Measurements from ENCODE around the gene AATK. TPM values are rescaled to one million over a fixed set of nuclear protein-coding genes. Genes with fewer than 3 reads are reported as not detected.
A peak's percentile ranks its signal among the peaks of the same experiment; 100 is the strongest.

The AATK gene
- total and polyA plus RNA-seq, 9 of the 15 experiments (the other 6 are each of a cell fraction or from before 2014, with no cell fraction given), result 0.11 to 0.55 (median 0.38) TPM; not detected in 5

- Histone ChIP-seq H3K27me3 (ENCODE audit: control insufficient read depth in 2 of 2, insufficient read depth in 2 of 2, low read length in 2 of 2) (no peaks in the 10 kb centered on the region), H3K4me2 (ENCODE audit: insufficient read depth, low read length) (no peak overlapping the region), H4K20me1 (replicated peaks; ENCODE audit: control insufficient read depth, insufficient read depth, low read length) (no peaks in the 10 kb centered on the region), H3K27ac (ENCODE audit: extremely low read depth, low read depth, low read length) (no peak overlapping the region), H3K4me3 (no peak overlapping the region), H3K9me3 (replicated peaks; ENCODE audit: control insufficient read depth, insufficient read depth, low read depth, low read length) (no peaks in the 10 kb centered on the region), H3K9ac (ENCODE audit: insufficient read depth in 1 of 2, low read depth in 2 of 2, low read length in 2 of 2) (0 out of 4 replicates have a peak overlapping the region, but pooled peaks of 1 of the 2 experiments have one; percentile 1), H2AFZ (ENCODE audit: low read depth, low read length) (no peak overlapping the region), H3K4me1 (replicated peaks in 1 of 2; ENCODE audit: control insufficient read depth in 2 of 2, insufficient read depth in 2 of 2, low read length in 2 of 2) (peaks cover 8 to 87% of the 10 kb centered on the region in 2 experiments), H3K9me1 (ENCODE audit: control insufficient read depth, insufficient read depth, low read length) (no peaks in the 10 kb centered on the region), H3K36me3 (ENCODE audit: control insufficient read depth, insufficient read depth, low read length) (peaks cover 44% of the 10 kb centered on the region; the same call in 2 of the 3 replicates), H3K79me2 (ENCODE audit: control insufficient read depth, insufficient read depth, low read length) (no peaks in the 10 kb centered on the region)
- FAIRE-seq (no peak), ATAC-seq (no peak), DNase-seq (ENCODE audit: extremely low read depth in 1 of 4, low spot score in 3 of 4) (no peak)
- TF ChIP-seq ZNF655 (CRISPR knock-in tag; IDR thresholded peaks at IDR 0.05), result no peak
- 0 out of 2 replicates have a peak, but pooled peaks have one; percentile 16 for TF ChIP-seq POLR2G (IDR thresholded peaks at IDR 0.05; ENCODE audit: low read depth, low read length)
- no peak for TF ChIP-seq ZNF695 (CRISPR knock-in tag; IDR thresholded peaks at IDR 0.05)
- no peak for TF ChIP-seq TCFL5 (CRISPR knock-in tag; conservative IDR thresholded peaks at IDR 0.05)
- TF ChIP-seq ZBTB40 (IDR thresholded peaks at IDR 0.05), result no peak
- TF ChIP-seq ZBTB40 (CRISPR knock-in tag; IDR thresholded peaks at IDR 0.05), result no peak
- no peak for TF ChIP-seq TBL1XR1 (IDR thresholded peaks at IDR 0.05; ENCODE audit: low read length in 2 of 2)
- no peak for TF ChIP-seq ZNF277 (CRISPR knock-in tag; IDR thresholded peaks at IDR 0.05; ENCODE audit: borderline replicate concordance)
- TF ChIP-seq HMBOX1 (IDR thresholded peaks at IDR 0.05), result no peak
- ChIA-PET POLR2A (interaction anchor here (0.6 to 0.7 kb wide), 2 partner anchors 138 to 150 kb away, joined by 3 to 4 read pairs; no protein-coding TSS in a partner anchor), CTCF (ENCODE audit: low intra/inter-chr PET ratio) (interaction anchor here (1.7 to 3.3 kb wide), 2 partner anchors 80 to 113 kb away, joined by 9 to 64 read pairs; partner anchors contain the start of gene CHMP6)
- in situ Hi-C loops (cut with MboI) (no loop called here), intact Hi-C loops (cut with micrococcal nuclease) (no loop called here)
- WGBS (ENCODE audit: insufficient coverage, low coverage, missing lambda C conversion rate), result 96% methylated on average over 10 of the region's 17 CpGs
- BruUV-seq (replicated peaks), result no TSS peak
These were observed 63.2 kb downstream of the AATK start for GRCh38 chr17:81102869-81103268.
